Frontal cortex (tissue), 4 donors: ENCODE data around the gene FNIP2. TPM values are rescaled to one million over a fixed set of nuclear protein-coding genes. Genes with fewer than 3 reads are reported as not detected.
"Not testable (repeated sequence)": the region's sequence is repeated elsewhere in the genome, so short reads cannot be mapped to it uniquely, and the experiment has no call there.

Source experiments
- DNase-seq, 2 donors: peaks; one replicate each; pipeline ENCODE4 v3.0.0; 2012; ENCODE audit warnings: low spot score in 2 of 2
- FAIRE-seq: peaks from 2 replicates; lab custom pipeline; 2012; peaks lifted over from hg19 to GRCh38; lab: Jason Lieb, UNC
- total RNA-seq: library from RNA; depleted of rRNA; stranded (reverse); fragments of >200 nt; gene quantifications from one replicate; pipeline ENCODE4 v1.2.3, GENCODE V29; 2014
- donor health status: control.
- donor health status: control.
- donor health status: control.

FNIP2 gene
- total RNA-seq, 1 donor from 2014 or later: 63.2 TPM

GRCh38 chr4:158759539-158759938 is 9.3 kb upstream of the FNIP2 start:
- not testable (repeated sequence) for FAIRE-seq, DNase-seq

GRCh38 chr4:158760866-158761265 is 8.0 kb upstream of the FNIP2 start:
- DNase-seq: no peak
- FAIRE-seq: no peak

- FAIRE-seq (no peak), DNase-seq (no peak)
Measured at GRCh38 chr4:158762553-158762952, 6.3 kb upstream of the FNIP2 start.

- DNase-seq: no peak
- FAIRE-seq: no peak
Measured at GRCh38 chr4:158763462-158763861, 5.4 kb upstream of the FNIP2 start.

GRCh38 chr4:158766434-158767044 is 2.3 kb upstream of the FNIP2 start:
- FAIRE-seq (no peak), DNase-seq (no peak)

- DNase-seq: no peak
- FAIRE-seq: no peak
Measured at GRCh38 chr4:158767451-158767850, 1.4 kb upstream of the FNIP2 start.

GRCh38 chr4:158769175-158769921 is 522 bp downstream of the FNIP2 start:
- DNase-seq (no peak), FAIRE-seq (no peak)

- no peak for DNase-seq
- FAIRE-seq: no peak
Measured at GRCh38 chr4:158770671-158771070, 1.8 kb downstream of the FNIP2 start.

- DNase-seq (no peak), FAIRE-seq (no peak)
Measured at GRCh38 chr4:158771776-158772175, 3.0 kb downstream of the FNIP2 start.

GRCh38 chr4:158775091-158775651 is 6.3 kb downstream of the FNIP2 start:
- DNase-seq (no peak), FAIRE-seq (no peak)

- no peak for DNase-seq
- FAIRE-seq: no peak
Measured at GRCh38 chr4:158776106-158776505, 7.3 kb downstream of the FNIP2 start.

- DNase-seq (no peak), FAIRE-seq (no peak)
Measured at GRCh38 chr4:158777423-158778155, 8.8 kb downstream of the FNIP2 start.

- DNase-seq (no peak), FAIRE-seq (no peak)
Measured at GRCh38 chr4:158778156-158778711, 9.4 kb downstream of the FNIP2 start.

GRCh38 chr4:158778712-158779111 is 9.9 kb downstream of the FNIP2 start:
- DNase-seq: no peak
- FAIRE-seq: no peak

GRCh38 chr4:158781963-158782362 is 13.1 kb downstream of the FNIP2 start:
- FAIRE-seq: no peak

GRCh38 chr4:158782551-158783360 is 13.9 kb downstream of the FNIP2 start:
- FAIRE-seq (no peak), DNase-seq (no peak)

More at GRCh38 chr4:158781963-158782362, 13.1 kb downstream of the FNIP2 start:
- DNase-seq: no peak

GRCh38 chr4:158783785-158784184 is 15.0 kb downstream of the FNIP2 start:
- no peak for FAIRE-seq
- no peak for DNase-seq

GRCh38 chr4:158785718-158786117 is 16.9 kb downstream of the FNIP2 start:
- FAIRE-seq: no peak
- DNase-seq: no peak

GRCh38 chr4:158786121-158786601 is 17.3 kb downstream of the FNIP2 start:
- no peak for FAIRE-seq

More at GRCh38 chr4:158786121-158786601, 17.3 kb downstream of the FNIP2 start:
- DNase-seq: no peak
